Measurements from ENCODE around the gene ARHGAP35. TPM values are rescaled to one million over a fixed set of nuclear protein-coding genes. Genes with fewer than 3 reads are reported as not detected.
A peak's percentile ranks its signal among the peaks of the same experiment; 100 is the strongest.
"Not testable (repeated sequence)": the region's sequence is repeated elsewhere in the genome, so short reads cannot be mapped to it uniquely, and the experiment has no call there.

ARHGAP35 gene
- total and polyA plus RNA-seq, 2 experiments from 2014 or later: 13.6 to 57.7 TPM

DNA sequence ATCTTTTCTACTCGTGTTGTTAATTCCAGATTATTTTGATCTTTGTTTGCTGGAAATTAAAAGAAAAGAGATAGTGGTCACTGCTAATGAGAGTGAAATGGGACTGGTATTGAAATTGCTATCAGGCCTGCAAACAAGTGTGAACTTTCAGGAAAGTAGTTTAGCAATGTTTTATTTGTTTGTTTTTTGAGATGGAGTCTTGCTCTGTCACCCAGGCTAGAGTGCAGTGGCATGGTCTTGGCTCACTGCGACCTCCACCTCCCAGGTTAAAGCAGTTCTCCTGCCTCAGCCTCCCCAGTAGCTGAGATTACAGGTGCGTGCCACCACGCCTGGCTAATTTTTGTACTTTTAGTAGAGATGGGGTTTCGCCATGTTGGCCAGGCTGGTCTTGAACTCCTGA is 10.4 kb downstream of the ARHGAP35 start:
- DNase-seq (ENCODE audit: low spot score); ATAC-seq: not testable (repeated sequence)

DNA sequence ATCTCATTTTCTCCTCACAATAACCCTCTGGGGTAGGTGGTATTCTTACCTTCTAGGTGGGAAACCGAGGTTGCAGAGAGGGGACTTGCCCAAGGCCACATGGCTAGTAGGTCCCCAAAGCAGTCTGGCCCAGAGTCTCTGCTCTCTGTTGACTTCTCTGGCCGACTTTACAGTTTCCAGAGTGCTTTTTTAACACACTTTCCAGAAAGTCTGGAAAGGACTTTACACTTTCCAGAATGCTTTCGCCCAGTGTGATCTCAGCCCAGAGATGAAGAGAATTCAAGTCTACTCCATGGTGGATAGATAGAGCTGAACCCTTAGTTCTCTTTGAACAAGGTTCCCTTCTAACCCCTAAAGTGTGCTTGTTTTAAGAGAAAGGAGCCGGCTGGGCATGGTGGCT is 12.2 kb downstream of the ARHGAP35 start:
- Histone ChIP-seq H3K4me2 (no peak overlapping the region), H4K20me1 (replicated peaks; ENCODE audit: insufficient read depth) (peaks cover 52% of the 10 kb centered on the region), H3F3A (replicated peaks; ENCODE audit: low read depth) (no peaks in the 10 kb centered on the region; the same call in 1 of the 2 replicates), H3K79me2 (replicated peaks; ENCODE audit: insufficient read depth) (peaks cover 96% of the 10 kb centered on the region), H3K4me3 (no peak overlapping the region), H3K27ac (ENCODE audit: low read depth) (peak overlapping the region; percentile 77; the same call in 1 of the 2 replicates), H3K36me3 (ENCODE audit: insufficient read depth) (no peaks in the 10 kb centered on the region), H3K9me2 (ENCODE audit: insufficient read depth) (no peaks in the 10 kb centered on the region), H3K27me3 (ENCODE audit: insufficient read depth) (no peaks in the 10 kb centered on the region), H2AFZ (no peak overlapping the region), H3K4me1 (ENCODE audit: insufficient read depth) (peaks cover 17% of the 10 kb centered on the region)
- H3K27ac Mint-ChIP-seq: no peak overlapping the region
- TF ChIP-seq ZNF114 (CRISPR knock-in tag; IDR thresholded peaks at IDR 0.05) (no peak), ZNF331 (CRISPR knock-in tag; IDR thresholded peaks at IDR 0.05; ENCODE audit: low read depth) (no peak), JUNB (IDR thresholded peaks at IDR 0.05; ENCODE audit: unreplicated experiment) (no peak), EZH2 (IDR thresholded peaks at IDR 0.05; ENCODE audit: low read depth, unreplicated experiment) (no peak), EZH2phosphoT487 (IDR thresholded peaks at IDR 0.05; ENCODE audit: unreplicated experiment) (no peak), NANOG (IDR thresholded peaks at IDR 0.05; ENCODE audit: borderline replicate concordance) (no peak)
- no peaks in the 10 kb centered on the region for H3K9me3 Mint-ChIP-seq
- H3K36me3 Mint-ChIP-seq (ENCODE audit: low read depth): peaks cover 7% of the 10 kb centered on the region; the same call in 2 of the 3 replicates
- no peak overlapping the region; the same call in 2 of the 3 replicates for H3K4me3 Mint-ChIP-seq
- peaks cover 22% of the 10 kb centered on the region for H3K4me1 Mint-ChIP-seq
- peaks cover 7% of the 10 kb centered on the region for H3K27me3 Mint-ChIP-seq (ENCODE audit: insufficient read depth, low read depth, poor library complexity)
- no peak for ATAC-seq
- DNase-seq (ENCODE audit: low spot score): no peak

More for the DNA sequence above, 10.4 kb downstream of the ARHGAP35 start:
- not testable (repeated sequence) for H3K27me3 ChIP-seq (ENCODE audit: insufficient read depth); H3F3A ChIP-seq (replicated peaks; ENCODE audit: low read depth); H3K4me3 Mint-ChIP-seq; H3K4me3 ChIP-seq; H3K4me2 ChIP-seq; H2AFZ ChIP-seq; H3K9me3 Mint-ChIP-seq; H3K36me3 Mint-ChIP-seq (ENCODE audit: low read depth); H3K27me3 Mint-ChIP-seq (ENCODE audit: insufficient read depth, low read depth, poor library complexity); H3K36me3 ChIP-seq (ENCODE audit: insufficient read depth); H3K9me2 ChIP-seq (ENCODE audit: insufficient read depth); H3K27ac Mint-ChIP-seq
- Histone ChIP-seq H3K27ac (ENCODE audit: low read depth) (peak overlapping the region; percentile 42; the same call in 1 of the 2 replicates), H3K79me2 (replicated peaks; ENCODE audit: insufficient read depth) (peaks cover 96% of the 10 kb centered on the region), H3K4me1 (ENCODE audit: insufficient read depth) (peaks cover 33% of the 10 kb centered on the region), H4K20me1 (replicated peaks; ENCODE audit: insufficient read depth) (peaks cover 70% of the 10 kb centered on the region)
- H3K4me1 Mint-ChIP-seq: peaks cover 36% of the 10 kb centered on the region

DNA sequence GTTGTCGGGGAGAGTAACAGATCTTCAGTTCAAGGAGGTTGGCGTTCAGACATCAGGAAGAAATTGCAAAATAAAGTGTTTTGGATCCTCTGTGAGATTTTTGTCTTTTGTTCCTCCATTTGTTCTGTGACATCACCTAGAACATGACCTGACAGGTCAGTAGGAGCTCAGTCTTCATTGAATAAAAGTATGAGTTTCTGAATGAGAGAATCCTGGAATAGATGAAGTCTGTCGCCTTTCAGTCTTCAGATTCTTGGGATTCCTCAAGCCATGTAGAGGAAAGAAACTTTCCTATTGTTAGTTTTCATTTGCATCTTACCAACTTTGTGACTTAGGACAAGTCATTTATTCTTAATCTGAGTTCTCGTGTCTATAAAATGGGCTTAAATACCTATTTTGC is 14.4 kb downstream of the ARHGAP35 start:
- Histone ChIP-seq H3F3A (replicated peaks; ENCODE audit: low read depth) (no peaks in the 10 kb centered on the region), H3K36me3 (ENCODE audit: insufficient read depth) (no peaks in the 10 kb centered on the region), H3K4me3 (no peak overlapping the region), H2AFZ (no peak overlapping the region), H3K27ac (ENCODE audit: low read depth) (peak overlapping the region; percentile 77), H4K20me1 (replicated peaks; ENCODE audit: insufficient read depth) (peaks cover 29% of the 10 kb centered on the region; the same call in 1 of the 2 replicates), H3K9me2 (ENCODE audit: insufficient read depth) (no peaks in the 10 kb centered on the region), H3K27me3 (ENCODE audit: insufficient read depth) (no peaks in the 10 kb centered on the region), H3K79me2 (replicated peaks; ENCODE audit: insufficient read depth) (peaks cover 92% of the 10 kb centered on the region), H3K4me1 (ENCODE audit: insufficient read depth) (no peaks in the 10 kb centered on the region), H3K4me2 (no peak overlapping the region)
- Mint-ChIP-seq H3K36me3 (ENCODE audit: low read depth) (peaks cover 7% of the 10 kb centered on the region; the same call in 2 of the 3 replicates), H3K4me1 (peaks cover 12% of the 10 kb centered on the region), H3K4me3 (no peak overlapping the region; the same call in 2 of the 3 replicates), H3K27me3 (ENCODE audit: insufficient read depth, low read depth, poor library complexity) (peaks cover 12% of the 10 kb centered on the region), H3K27ac (peak overlapping the region; percentile 80), H3K9me3 (no peaks in the 10 kb centered on the region)
- ATAC-seq (peak; percentile 66), DNase-seq (ENCODE audit: low spot score) (peak; percentile 79)
- TF ChIP-seq, protein P1, sequence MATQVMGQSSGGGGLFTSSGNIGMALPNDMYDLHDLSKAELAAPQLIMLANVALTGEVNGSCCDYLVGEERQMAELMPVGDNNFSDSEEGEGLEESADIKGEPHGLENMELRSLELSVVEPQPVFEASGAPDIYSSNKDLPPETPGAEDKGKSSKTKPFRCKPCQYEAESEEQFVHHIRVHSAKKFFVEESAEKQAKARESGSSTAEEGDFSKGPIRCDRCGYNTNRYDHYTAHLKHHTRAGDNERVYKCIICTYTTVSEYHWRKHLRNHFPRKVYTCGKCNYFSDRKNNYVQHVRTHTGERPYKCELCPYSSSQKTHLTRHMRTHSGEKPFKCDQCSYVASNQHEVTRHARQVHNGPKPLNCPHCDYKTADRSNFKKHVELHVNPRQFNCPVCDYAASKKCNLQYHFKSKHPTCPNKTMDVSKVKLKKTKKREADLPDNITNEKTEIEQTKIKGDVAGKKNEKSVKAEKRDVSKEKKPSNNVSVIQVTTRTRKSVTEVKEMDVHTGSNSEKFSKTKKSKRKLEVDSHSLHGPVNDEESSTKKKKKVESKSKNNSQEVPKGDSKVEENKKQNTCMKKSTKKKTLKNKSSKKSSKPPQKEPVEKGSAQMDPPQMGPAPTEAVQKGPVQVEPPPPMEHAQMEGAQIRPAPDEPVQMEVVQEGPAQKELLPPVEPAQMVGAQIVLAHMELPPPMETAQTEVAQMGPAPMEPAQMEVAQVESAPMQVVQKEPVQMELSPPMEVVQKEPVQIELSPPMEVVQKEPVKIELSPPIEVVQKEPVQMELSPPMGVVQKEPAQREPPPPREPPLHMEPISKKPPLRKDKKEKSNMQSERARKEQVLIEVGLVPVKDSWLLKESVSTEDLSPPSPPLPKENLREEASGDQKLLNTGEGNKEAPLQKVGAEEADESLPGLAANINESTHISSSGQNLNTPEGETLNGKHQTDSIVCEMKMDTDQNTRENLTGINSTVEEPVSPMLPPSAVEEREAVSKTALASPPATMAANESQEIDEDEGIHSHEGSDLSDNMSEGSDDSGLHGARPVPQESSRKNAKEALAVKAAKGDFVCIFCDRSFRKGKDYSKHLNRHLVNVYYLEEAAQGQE (IDR thresholded peaks at IDR 0.05; ENCODE audit: unreplicated experiment): no peak
- TF ChIP-seq CREB1 (CRISPR knock-in tag; IDR thresholded peaks at IDR 0.05; ENCODE audit: low read depth) (no peak), JUNB (IDR thresholded peaks at IDR 0.05; ENCODE audit: unreplicated experiment) (no peak)
